Thyroid gland (tissue), 4 donors: ENCODE measurements around the gene CMC1.

Source experiments
- CTCF ChIP-seq, 6 experiments: fragments of 200-600 bp in 3 of 6; fragments of 450-650 bp in 3 of 6; sonication (generic) in 3 of 6; IDR thresholded peaks; one replicate each; pipeline ENCODE4 v1.5.1; 2016 to 2019; ENCODE audit warnings: antibody characterized with exemption in 6 of 6, mild to moderate bottlenecking in 2 of 6, inconsistent platforms in 1 of 6, moderate library complexity in 1 of 6
- POLR2A ChIP-seq, 2 donors: fragments of 450-650 bp; IDR thresholded peaks; one replicate each; pipeline ENCODE4 v1.6.1; 2017; ENCODE audit warnings: antibody characterized with exemption in 2 of 2, mild to moderate bottlenecking in 2 of 2, moderate library complexity in 1 of 2

DNA sequence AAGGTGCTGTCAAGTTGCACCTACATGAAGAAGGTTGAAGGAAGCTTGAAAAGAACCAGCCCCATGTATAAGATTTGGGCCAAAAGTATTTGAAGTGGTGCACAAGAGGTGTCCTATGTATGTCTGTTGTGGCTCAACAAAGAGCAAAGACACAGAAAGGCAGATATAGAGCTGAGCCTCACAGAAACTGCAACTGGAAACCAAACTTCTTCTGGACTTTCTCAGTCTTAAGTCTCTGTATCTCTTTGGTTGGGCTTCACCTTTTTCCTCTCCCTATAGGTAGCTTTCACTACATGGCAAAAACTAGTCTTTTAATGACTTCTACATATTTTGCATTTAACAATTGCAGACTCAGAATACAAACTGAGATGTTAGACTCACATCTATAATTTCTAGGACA, 8.8 kb upstream of the CMC1 start:
- no peak for TF ChIP-seq CTCF (IDR thresholded peaks at IDR 0.05)
- TF ChIP-seq POLR2A (IDR thresholded peaks at IDR 0.05), result no peak
